Left lung (tissue), 10 donors: ENCODE measurements around the gene PRKG1. TPM values are rescaled to one million over a fixed set of nuclear protein-coding genes. Genes with fewer than 3 reads are reported as not detected.

Experiments
- ATAC-seq: fragments of 200-7000 bp; cut with Tn5 transposase; one replicate; pipeline ENCODE4 v1.9.1; 2020; ENCODE audit warnings: moderate library complexity
- DNase-seq, 4 donors: peaks; one replicate each; pipeline ENCODE4 v3.0.0-alpha.2; 2013 to 2020
- H3K27ac ChIP-seq, 2 donors: fragments of 200-600 bp; sonication (generic) in 1 of 2; one replicate each; pipeline versions ENCODE4 v1.5.0 to v1.8.0; 2020 to 2021
- H3K27me3 ChIP-seq, 2 donors: fragments of 200-600 bp; sonication (generic) in 1 of 2; one replicate each; pipeline versions ENCODE4 v1.5.0 to v1.8.0; 2020 to 2021
- H3K36me3 ChIP-seq, 2 donors: fragments of 200-600 bp; sonication (generic) in 1 of 2; one replicate each; pipeline versions ENCODE4 v1.5.0 to v1.8.0; 2020 to 2021
- H3K4me1 ChIP-seq, 2 donors: fragments of 200-600 bp; one replicate each; pipeline ENCODE4 v1.8.0; 2021
- H3K4me3 ChIP-seq, 2 donors: fragments of 200-600 bp; sonication (generic) in 1 of 2; one replicate each; pipeline versions ENCODE4 v1.5.0 to v1.8.0; 2020 to 2021; ENCODE audit warnings: mild to moderate bottlenecking in 1 of 2
- H3K9me3 ChIP-seq, 2 donors: fragments of 200-600 bp; sonication (generic) in 1 of 2; one replicate each; pipeline versions ENCODE4 v1.5.0 to v1.8.0; 2020 to 2021
- CTCF ChIP-seq, 2 donors: fragments of 200-600 bp; sonication (generic) in 1 of 2; IDR thresholded peaks; one replicate each; pipeline versions ENCODE4 v1.5.0 to v1.8.0; 2021; ENCODE audit warnings: antibody characterized with exemption in 2 of 2
- intact Hi-C, 2 donors: fragments of 100-400 bp; cut with DNase I; formaldehyde crosslinking; loops; one replicate each; pipeline versions ENCODE4 v1.11.2 to v1.14.2; 2022
- polyA plus RNA-seq, 6 donors: library from polyadenylated mRNA; unstranded; fragments of 120-200 nt; gene quantifications; one replicate each; pipeline ENCODE4 v1.2.1, GENCODE V29; 2013; ENCODE audit not compliant: insufficient read length in 6 of 6
- total RNA-seq, 2 donors: library from RNA; stranded (reverse); fragmentation: NEBNext Ultra II Directional; extraction: Animal tissue kit (Norgen Biotek cat#: 25700); gene quantifications; one replicate each; pipeline ENCODE4 v1.2.1, GENCODE V29; 2021
- donor health status: DM: no; HTN: yes; CAD: no.
- donor health status: DM: no; HTN: no; CAD: no.

The PRKG1 gene
- total and polyA plus RNA-seq, 8 donors, result 15.6 to 29.0 (median 17.8) TPM

- TF ChIP-seq CTCF (IDR thresholded peaks at IDR 0.05), result no peak
- intact Hi-C loops, result no loop called here
- Histone ChIP-seq H3K9me3 (no peaks in the 10 kb centered on the region), H3K4me3 (no peak overlapping the region), H3K4me1 (no peaks in the 10 kb centered on the region), H3K36me3 (no peaks in the 10 kb centered on the region), H3K27me3 (no peaks in the 10 kb centered on the region), H3K27ac (no peak overlapping the region)
- DNase-seq, result no peak
- no peak for ATAC-seq
These were observed 1025.8 kb downstream of the PRKG1 start for GRCh38 chr10:52100011-52100547.

- no peaks in the 10 kb centered on the region for H3K4me1 ChIP-seq
- ATAC-seq (no peak), DNase-seq (no peak)
- no peak overlapping the region for H3K4me3 ChIP-seq
- intact Hi-C loops, result no loop called here
- no peaks in the 10 kb centered on the region for H3K27me3 ChIP-seq
- TF ChIP-seq CTCF (IDR thresholded peaks at IDR 0.05), result no peak
- H3K27ac ChIP-seq, result no peak overlapping the region
- H3K9me3 ChIP-seq, result no peaks in the 10 kb centered on the region
- no peaks in the 10 kb centered on the region for H3K36me3 ChIP-seq
These were observed 1031.0 kb downstream of the PRKG1 start for GRCh38 chr10:52105301-52105700.

GRCh38 chr10:52106011-52106410, 1031.7 kb downstream of the PRKG1 start:
- no peak overlapping the region for H3K27ac ChIP-seq
- H3K4me3 ChIP-seq, result no peak overlapping the region
- no peak for TF ChIP-seq CTCF (IDR thresholded peaks at IDR 0.05)
- no peaks in the 10 kb centered on the region for H3K4me1 ChIP-seq
- H3K27me3 ChIP-seq, result no peaks in the 10 kb centered on the region
- H3K9me3 ChIP-seq, result no peaks in the 10 kb centered on the region
- DNase-seq (no peak), ATAC-seq (no peak)
- H3K36me3 ChIP-seq, result no peaks in the 10 kb centered on the region
- intact Hi-C loops, result no loop called here

- DNase-seq, result no peak
- Histone ChIP-seq H3K4me3 (no peak overlapping the region), H3K27ac (no peak overlapping the region), H3K4me1 (no peaks in the 10 kb centered on the region), H3K9me3 (no peaks in the 10 kb centered on the region), H3K27me3 (no peaks in the 10 kb centered on the region), H3K36me3 (no peaks in the 10 kb centered on the region)
- no peak for TF ChIP-seq CTCF (IDR thresholded peaks at IDR 0.05)
- intact Hi-C loops, result no loop called here
- ATAC-seq, result no peak
These were observed 1032.6 kb downstream of the PRKG1 start for GRCh38 chr10:52106899-52107298.

- intact Hi-C loops, result no loop called here
These were observed 1033.9 kb downstream of the PRKG1 start for GRCh38 chr10:52108236-52108635.

More at GRCh38 chr10:52108236-52108635, 1033.9 kb downstream of the PRKG1 start:
- Histone ChIP-seq H3K27me3 (no peaks in the 10 kb centered on the region), H3K4me1 (no peaks in the 10 kb centered on the region), H3K4me3 (no peak overlapping the region), H3K9me3 (no peaks in the 10 kb centered on the region), H3K36me3 (no peaks in the 10 kb centered on the region), H3K27ac (no peak overlapping the region)
- no peak for DNase-seq
- ATAC-seq, result no peak
- TF ChIP-seq CTCF (IDR thresholded peaks at IDR 0.05), result no peak
